ENCODE results near the gene FOXP1.

GRCh38 chr3:71052716-71053115 lies 530.8 kb downstream of the FOXP1 start:
- TF ChIP-seq MLX (CRISPR knock-in tag; IDR thresholded peaks at IDR 0.05) (no peak), FLYWCH1 (CRISPR knock-in tag; IDR thresholded peaks at IDR 0.05) (no peak), FOXP1 (IDR thresholded peaks at IDR 0.05) (no peak), FOXP1 (CRISPR knock-in tag; IDR thresholded peaks at IDR 0.05) (no peak), FOXA1 (IDR thresholded peaks at IDR 0.05) (no peak), FOXA1 (CRISPR knock-in tag; IDR thresholded peaks at IDR 0.05) (no peak), CTCF (CRISPR knock-in tag; IDR thresholded peaks at IDR 0.05) (no peak)
- TF ChIP-seq, protein P1, sequence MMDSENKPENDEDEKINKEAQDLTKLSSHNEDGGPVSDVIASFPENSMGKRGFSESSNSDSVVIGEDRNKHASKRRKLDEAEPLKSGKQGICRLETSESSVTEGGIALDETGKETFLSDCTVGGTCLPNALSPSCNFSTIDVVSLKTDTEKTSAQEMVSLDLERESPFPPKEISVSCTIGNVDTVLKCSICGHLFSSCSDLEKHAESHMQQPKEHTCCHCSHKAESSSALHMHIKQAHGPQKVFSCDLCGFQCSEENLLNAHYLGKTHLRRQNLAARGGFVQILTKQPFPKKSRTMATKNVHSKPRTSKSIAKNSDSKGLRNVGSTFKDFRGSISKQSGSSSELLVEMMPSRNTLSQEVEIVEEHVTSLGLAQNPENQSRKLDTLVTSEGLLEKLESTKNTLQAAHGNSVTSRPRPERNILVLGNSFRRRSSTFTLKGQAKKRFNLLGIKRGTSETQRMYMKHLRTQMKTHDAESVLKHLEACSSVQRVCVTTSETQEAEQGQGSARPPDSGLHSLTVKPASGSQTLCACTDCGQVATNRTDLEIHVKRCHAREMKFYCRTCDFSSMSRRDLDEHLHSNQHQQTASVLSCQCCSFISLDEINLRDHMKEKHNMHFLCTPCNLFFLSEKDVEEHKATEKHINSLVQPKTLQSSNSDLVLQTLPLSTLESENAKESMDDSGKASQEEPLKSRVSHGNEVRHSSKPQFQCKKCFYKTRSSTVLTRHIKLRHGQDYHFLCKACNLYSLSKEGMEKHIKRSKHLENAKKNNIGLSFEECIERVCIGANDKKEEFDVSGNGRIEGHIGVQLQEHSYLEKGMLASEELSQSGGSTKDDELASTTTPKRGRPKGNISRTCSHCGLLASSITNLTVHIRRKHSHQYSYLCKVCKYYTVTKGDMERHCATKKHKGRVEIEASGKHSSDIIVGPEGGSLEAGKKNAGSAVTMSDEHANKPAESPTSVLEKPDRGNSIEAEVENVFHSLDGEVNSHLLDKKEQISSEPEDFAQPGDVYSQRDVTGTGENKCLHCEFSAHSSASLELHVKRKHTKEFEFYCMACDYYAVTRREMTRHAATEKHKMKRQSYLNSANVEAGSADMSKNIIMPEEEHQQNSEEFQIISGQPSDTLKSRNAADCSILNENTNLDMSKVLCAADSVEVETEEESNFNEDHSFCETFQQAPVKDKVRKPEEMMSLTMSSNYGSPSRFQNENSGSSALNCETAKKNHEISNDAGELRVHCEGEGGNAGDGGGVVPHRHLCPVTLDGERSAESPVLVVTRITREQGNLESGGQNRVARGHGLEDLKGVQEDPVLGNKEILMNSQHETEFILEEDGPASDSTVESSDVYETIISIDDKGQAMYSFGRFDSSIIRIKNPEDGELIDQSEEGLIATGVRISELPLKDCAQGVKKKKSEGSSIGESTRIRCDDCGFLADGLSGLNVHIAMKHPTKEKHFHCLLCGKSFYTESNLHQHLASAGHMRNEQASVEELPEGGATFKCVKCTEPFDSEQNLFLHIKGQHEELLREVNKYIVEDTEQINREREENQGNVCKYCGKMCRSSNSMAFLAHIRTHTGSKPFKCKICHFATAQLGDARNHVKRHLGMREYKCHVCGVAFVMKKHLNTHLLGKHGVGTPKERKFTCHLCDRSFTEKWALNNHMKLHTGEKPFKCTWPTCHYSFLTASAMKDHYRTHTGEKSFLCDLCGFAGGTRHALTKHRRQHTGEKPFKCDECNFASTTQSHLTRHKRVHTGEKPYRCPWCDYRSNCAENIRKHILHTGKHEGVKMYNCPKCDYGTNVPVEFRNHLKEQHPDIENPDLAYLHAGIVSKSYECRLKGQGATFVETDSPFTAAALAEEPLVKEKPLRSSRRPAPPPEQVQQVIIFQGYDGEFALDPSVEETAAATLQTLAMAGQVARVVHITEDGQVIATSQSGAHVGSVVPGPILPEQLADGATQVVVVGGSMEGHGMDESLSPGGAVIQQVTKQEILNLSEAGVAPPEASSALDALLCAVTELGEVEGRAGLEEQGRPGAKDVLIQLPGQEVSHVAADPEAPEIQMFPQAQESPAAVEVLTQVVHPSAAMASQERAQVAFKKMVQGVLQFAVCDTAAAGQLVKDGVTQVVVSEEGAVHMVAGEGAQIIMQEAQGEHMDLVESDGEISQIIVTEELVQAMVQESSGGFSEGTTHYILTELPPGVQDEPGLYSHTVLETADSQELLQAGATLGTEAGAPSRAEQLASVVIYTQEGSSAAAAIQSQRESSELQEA (CRISPR knock-in tag; IDR thresholded peaks at IDR 0.05; ENCODE audit: not compliant biosample characterization) = no peak
- TF ChIP-seq, protein P2, sequence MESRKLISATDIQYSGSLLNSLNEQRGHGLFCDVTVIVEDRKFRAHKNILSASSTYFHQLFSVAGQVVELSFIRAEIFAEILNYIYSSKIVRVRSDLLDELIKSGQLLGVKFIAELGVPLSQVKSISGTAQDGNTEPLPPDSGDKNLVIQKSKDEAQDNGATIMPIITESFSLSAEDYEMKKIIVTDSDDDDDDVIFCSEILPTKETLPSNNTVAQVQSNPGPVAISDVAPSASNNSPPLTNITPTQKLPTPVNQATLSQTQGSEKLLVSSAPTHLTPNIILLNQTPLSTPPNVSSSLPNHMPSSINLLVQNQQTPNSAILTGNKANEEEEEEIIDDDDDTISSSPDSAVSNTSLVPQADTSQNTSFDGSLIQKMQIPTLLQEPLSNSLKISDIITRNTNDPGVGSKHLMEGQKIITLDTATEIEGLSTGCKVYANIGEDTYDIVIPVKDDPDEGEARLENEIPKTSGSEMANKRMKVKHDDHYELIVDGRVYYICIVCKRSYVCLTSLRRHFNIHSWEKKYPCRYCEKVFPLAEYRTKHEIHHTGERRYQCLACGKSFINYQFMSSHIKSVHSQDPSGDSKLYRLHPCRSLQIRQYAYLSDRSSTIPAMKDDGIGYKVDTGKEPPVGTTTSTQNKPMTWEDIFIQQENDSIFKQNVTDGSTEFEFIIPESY (CRISPR knock-in tag; IDR thresholded peaks at IDR 0.05) = no peak
